Measurements from ENCODE around the gene ATP6V0E1.

- TF ChIP-seq CTCF (conservative IDR thresholded peaks at IDR 0.05; ENCODE audit: low read depth in 2 of 2) (no peak), POLR2AphosphoS5 (IDR thresholded peaks at IDR 0.05; ENCODE audit: low read depth) (no peak), REST (IDR thresholded peaks at IDR 0.05; ENCODE audit: unreplicated experiment) (no peak), CREB1 (CRISPR knock-in tag; IDR thresholded peaks at IDR 0.05; ENCODE audit: low read depth) (no peak)
These were observed 43.8 kb upstream of the ATP6V0E1 start for GRCh38 chr5:172939611-172940267.

Measured in GM23338 (cell line).